ENCODE measurements around the gene RGS7.
"Not testable (repeated sequence)": the region's sequence is repeated elsewhere in the genome, so short reads cannot be mapped to it uniquely, and the experiment has no call there.

- TF ChIP-seq CTCF (IDR thresholded peaks at IDR 0.05; ENCODE audit: low read depth, low read length); EZH2phosphoT487 (IDR thresholded peaks at IDR 0.05; ENCODE audit: low read depth): not testable (repeated sequence)
Observed at GRCh38 chr1:240758777-240759176, 598.2 kb downstream of the RGS7 start.

Measured in OCI-LY3 (cell line).